Glutamatergic neuron (in vitro differentiated cells): ENCODE results near the gene ZNF776. TPM values are rescaled to one million over a fixed set of nuclear protein-coding genes. Genes with fewer than 3 reads are reported as not detected.

Experiments
- DNase-seq: peaks from one replicate; pipeline ENCODE4 v3.0.0; 2022
- H3K27ac Mint-ChIP-seq: one replicate; pipeline ENCODE4 v1.8.0; 2020; ENCODE audit warnings: mild to moderate bottlenecking, mixed read lengths, inconsistent platforms; ENCODE audit not compliant: unreplicated experiment
- H3K27me3 Mint-ChIP-seq: one replicate; pipeline ENCODE4 v1.8.0; 2020; ENCODE audit warnings: mild to moderate bottlenecking, moderate library complexity, mixed read lengths, inconsistent platforms; ENCODE audit not compliant: unreplicated experiment
- H3K36me3 Mint-ChIP-seq: one replicate; pipeline ENCODE4 v1.8.0; 2020; ENCODE audit warnings: mild to moderate bottlenecking, mixed read lengths, inconsistent platforms; ENCODE audit not compliant: unreplicated experiment
- H3K4me1 Mint-ChIP-seq: one replicate; pipeline ENCODE4 v1.8.0; 2020; ENCODE audit warnings: mild to moderate bottlenecking, low read depth, mixed read lengths, inconsistent platforms; ENCODE audit not compliant: unreplicated experiment
- H3K4me3 Mint-ChIP-seq: one replicate; pipeline ENCODE4 v1.8.0; 2020; ENCODE audit warnings: mild to moderate bottlenecking, mixed read lengths, inconsistent platforms; ENCODE audit not compliant: unreplicated experiment
- H3K9me3 Mint-ChIP-seq: one replicate; pipeline ENCODE4 v1.8.0; 2020; ENCODE audit warnings: mild to moderate bottlenecking, moderate library complexity, mixed read lengths, inconsistent platforms; ENCODE audit not compliant: unreplicated experiment
- CTCF ChIP-seq: fragments of 200-600 bp; sonication (generic); IDR thresholded peaks from one replicate; pipeline ENCODE4 v1.5.0; 2021; ENCODE audit not compliant: partially characterized antibody, unreplicated experiment
- total RNA-seq: library from RNA; stranded (reverse); fragmentation: NEBNext Ultra II Directional; extraction: Animal tissue kit (Norgen Biotek cat#: 25700); gene quantifications from one replicate; pipeline ENCODE4 v1.2.1, GENCODE V29; 2021; ENCODE audit not compliant: unreplicated experiment

ZNF776 gene
- total RNA-seq, 1 donor from 2014 or later = 41.5 TPM

GRCh38 chr19:57773488-57773887, 26.9 kb downstream of the ZNF776 start:
- no peak for DNase-seq
- Mint-ChIP-seq H3K4me3 (no peak overlapping the region), H3K27ac (no peak overlapping the region), H3K36me3 (peaks cover 13% of the 10 kb centered on the region), H3K9me3 (peaks cover 10% of the 10 kb centered on the region), H3K27me3 (no peaks in the 10 kb centered on the region), H3K4me1 (no peaks in the 10 kb centered on the region)
- no peak for TF ChIP-seq CTCF

GRCh38 chr19:57776764-57777296, 30.2 kb downstream of the ZNF776 start:
- H3K27me3 Mint-ChIP-seq = no peaks in the 10 kb centered on the region
- H3K4me1 Mint-ChIP-seq = no peaks in the 10 kb centered on the region
- peaks cover 40% of the 10 kb centered on the region for H3K36me3 Mint-ChIP-seq
- H3K27ac Mint-ChIP-seq = no peak overlapping the region
- H3K4me3 Mint-ChIP-seq = no peak overlapping the region
- no peak for TF ChIP-seq CTCF
- H3K9me3 Mint-ChIP-seq = peaks cover 3% of the 10 kb centered on the region
- DNase-seq = no peak

GRCh38 chr19:57778336-57778735, 31.7 kb downstream of the ZNF776 start:
- H3K36me3 Mint-ChIP-seq = peaks cover 34% of the 10 kb centered on the region
- no peak for DNase-seq
- no peak for TF ChIP-seq CTCF
- no peaks in the 10 kb centered on the region for H3K27me3 Mint-ChIP-seq
- no peak overlapping the region for H3K4me3 Mint-ChIP-seq
- no peaks in the 10 kb centered on the region for H3K4me1 Mint-ChIP-seq
- peaks cover 3% of the 10 kb centered on the region for H3K9me3 Mint-ChIP-seq
- H3K27ac Mint-ChIP-seq = no peak overlapping the region

- Mint-ChIP-seq H3K27ac (no peak overlapping the region), H3K9me3 (no peaks in the 10 kb centered on the region), H3K27me3 (no peaks in the 10 kb centered on the region), H3K36me3 (peaks cover 29% of the 10 kb centered on the region), H3K4me1 (no peaks in the 10 kb centered on the region), H3K4me3 (no peak overlapping the region)
- TF ChIP-seq CTCF = no peak
- DNase-seq = no peak
Observed at GRCh38 chr19:57779220-57779845, 32.7 kb downstream of the ZNF776 start.

- Mint-ChIP-seq H3K27me3 (no peaks in the 10 kb centered on the region), H3K4me1 (no peaks in the 10 kb centered on the region), H3K9me3 (peaks cover 2% of the 10 kb centered on the region), H3K36me3 (peaks cover 31% of the 10 kb centered on the region), H3K4me3 (no peak overlapping the region), H3K27ac (no peak overlapping the region)
- no peak for TF ChIP-seq CTCF
- no peak for DNase-seq
Observed at GRCh38 chr19:57786286-57786685, 39.7 kb downstream of the ZNF776 start.
